Left ventricle myocardium inferior (tissue), 1 donor: Measurements from ENCODE around the gene TCF4. TPM values are rescaled to one million over a fixed set of nuclear protein-coding genes. Genes with fewer than 3 reads are reported as not detected.

Experiments used
- DNase-seq: peaks from one replicate; pipeline ENCODE4 v3.0.0-alpha.2; 2020
- H3K27ac ChIP-seq: fragments of 200-600 bp; replicated peaks from 2 replicates; pipeline ENCODE4 v1.8.0; 2021
- H3K27me3 ChIP-seq: fragments of 200-600 bp; 2 replicates; pipeline ENCODE4 v1.8.0; 2021; ENCODE audit warnings: low read depth
- H3K36me3 ChIP-seq: fragments of 200-600 bp; 2 replicates; pipeline ENCODE4 v1.8.0; 2021
- H3K4me1 ChIP-seq: fragments of 200-600 bp; 2 replicates; pipeline ENCODE4 v1.8.0; 2021
- H3K4me3 ChIP-seq: fragments of 200-600 bp; 2 replicates; pipeline ENCODE4 v1.8.0; 2021; ENCODE audit warnings: mild to moderate bottlenecking, moderate library complexity
- H3K9me3 ChIP-seq: fragments of 200-600 bp; replicated peaks from 2 replicates; pipeline ENCODE4 v1.8.0; 2021
- CTCF ChIP-seq: fragments of 200-600 bp; IDR thresholded peaks from 2 replicates; pipeline ENCODE4 v1.8.0; 2021; ENCODE audit warnings: antibody characterized with exemption, mild to moderate bottlenecking, borderline replicate concordance
- intact Hi-C: fragments of 100-400 bp; cut with micrococcal nuclease; formaldehyde crosslinking; loops from one replicate; pipeline ENCODE4 v1.11.0; 2022
- total RNA-seq: library from RNA; stranded (reverse); fragmentation: NEBNext Ultra II Directional; extraction: Animal tissue kit (Norgen Biotek cat#: 25700); gene quantifications from one replicate; pipeline ENCODE4 v1.2.1, GENCODE V29; 2021
- donor health status: DM: no; HTN: yes; CAD: no; lungs with severe emphysema.

The TCF4 gene
- total RNA-seq, 1 donor from 2014 or later = 58.9 TPM

GRCh38 chr18:55318951-55319441, 269.0 kb downstream of the TCF4 start:
- intact Hi-C loops = loop anchor here (10.0 kb wide), 2 partner anchors 54 to 186 kb away; no protein-coding TSS in a partner anchor
- peaks cover 74% of the 10 kb centered on the region for H3K4me1 ChIP-seq
- peak overlapping the region; percentile 98 for H3K27ac ChIP-seq
- no peaks in the 10 kb centered on the region for H3K36me3 ChIP-seq
- DNase-seq = no peak
- no peak for TF ChIP-seq CTCF
- peak overlapping the region; percentile 76 for H3K4me3 ChIP-seq
- no peaks in the 10 kb centered on the region for H3K9me3 ChIP-seq
- H3K27me3 ChIP-seq = no peaks in the 10 kb centered on the region

GRCh38 chr18:55317864-55318263, 270.1 kb downstream of the TCF4 start:
- intact Hi-C loops = loop anchor here (10.0 kb wide), 2 partner anchors 53 to 187 kb away; no protein-coding TSS in a partner anchor
- no peaks in the 10 kb centered on the region for H3K36me3 ChIP-seq
- no peaks in the 10 kb centered on the region for H3K9me3 ChIP-seq
- peaks cover 74% of the 10 kb centered on the region for H3K4me1 ChIP-seq
- no peak for DNase-seq
- peak overlapping the region; percentile 98 for H3K27ac ChIP-seq
- no peaks in the 10 kb centered on the region for H3K27me3 ChIP-seq
- peak overlapping the region; percentile 76 for H3K4me3 ChIP-seq
- TF ChIP-seq CTCF = no peak

- H3K27me3 ChIP-seq = no peaks in the 10 kb centered on the region
- no peaks in the 10 kb centered on the region for H3K9me3 ChIP-seq
- intact Hi-C loops = loop anchor here (10.0 kb wide), 2 partner anchors 53 to 187 kb away; no protein-coding TSS in a partner anchor
- H3K4me3 ChIP-seq = peak overlapping the region; percentile 76
- DNase-seq = no peak
- peak overlapping the region; percentile 98 for H3K27ac ChIP-seq
- H3K36me3 ChIP-seq = no peaks in the 10 kb centered on the region
- H3K4me1 ChIP-seq = peaks cover 75% of the 10 kb centered on the region
- TF ChIP-seq CTCF = no peak
Measured at GRCh38 chr18:55317324-55317723, 270.7 kb downstream of the TCF4 start.

- no peak for TF ChIP-seq CTCF
- no peaks in the 10 kb centered on the region for H3K27me3 ChIP-seq
- peak overlapping the region; percentile 76 for H3K4me3 ChIP-seq
- peak overlapping the region; percentile 98 for H3K27ac ChIP-seq
- no peak for DNase-seq
- H3K9me3 ChIP-seq = no peaks in the 10 kb centered on the region
- H3K36me3 ChIP-seq = no peaks in the 10 kb centered on the region
- H3K4me1 ChIP-seq = peaks cover 82% of the 10 kb centered on the region
- intact Hi-C loops = loop anchor here (10.0 kb wide), 2 partner anchors 52 to 188 kb away; no protein-coding TSS in a partner anchor
Measured at GRCh38 chr18:55316486-55317184, 271.4 kb downstream of the TCF4 start.

GRCh38 chr18:55314615-55315237, 273.3 kb downstream of the TCF4 start:
- Histone ChIP-seq H3K4me3 (no peak overlapping the region), H3K9me3 (no peaks in the 10 kb centered on the region), H3K4me1 (peaks cover 92% of the 10 kb centered on the region), H3K36me3 (peaks cover 4% of the 10 kb centered on the region), H3K27ac (peak overlapping the region; percentile 98), H3K27me3 (no peaks in the 10 kb centered on the region)
- intact Hi-C loops = loop anchor here (10.0 kb wide), 2 partner anchors 50 to 190 kb away; no protein-coding TSS in a partner anchor
- DNase-seq = no peak
- no peak for TF ChIP-seq CTCF
